OCI-LY3 (cell line): ENCODE measurements around the gene ABCA2.

Experiments
- H2AFZ ChIP-seq: fragments of 200-600, 300-600 bp; shearing (Covaris generic); 2 replicates; pipeline ENCODE4 v1.6.0; 2014; ENCODE audit warnings: antibody characterized with exemption, low read depth, low read length
- H3K27ac ChIP-seq: fragments of 200-600, 300-600 bp; sonication (generic); 2 replicates; pipeline ENCODE4 v1.5.1; 2014; ENCODE audit warnings: mild to moderate bottlenecking, low read length, moderate library complexity, mixed read lengths
- H3K27me3 ChIP-seq: fragments of 200-600, 300-600 bp; sonication (generic); 2 replicates; pipeline ENCODE4 v1.6.1; 2014; ENCODE audit warnings: low read depth, low read length, mixed read lengths
- H3K36me3 ChIP-seq: fragments of 200-600, 300-600 bp; sonication (generic); replicated peaks from 2 replicates; pipeline ENCODE3; 2014; ENCODE audit warnings: low read depth, low read length, mixed read lengths
- H3K4me1 ChIP-seq: fragments of 300-600, 200-600 bp; sonication (generic); 2 replicates; pipeline ENCODE4 v1.6.1; 2014; ENCODE audit warnings: low read length, mixed read lengths
- H3K4me2 ChIP-seq: fragments of 200-600, 300-600 bp; sonication (generic); 2 replicates; pipeline ENCODE4 v1.6.1; 2014; ENCODE audit warnings: low read length, mixed read lengths
- H3K4me3 ChIP-seq: fragments of 300-600, 200-600 bp; sonication (generic); 2 replicates; pipeline ENCODE4 v1.5.1; 2014; ENCODE audit warnings: antibody characterized with exemption, mild to moderate bottlenecking, low read length, moderate library complexity
- H3K79me2 ChIP-seq: fragments of 300-600, 200-600 bp; shearing (Covaris generic); 2 replicates; pipeline ENCODE4 v1.6.1; 2014; ENCODE audit warnings: mild to moderate bottlenecking, low read length, mixed read lengths
- H3K9ac ChIP-seq: fragments of 300-600, 200-600 bp; shearing (Covaris generic); 2 replicates; pipeline ENCODE4 v1.6.0; 2014; ENCODE audit warnings: mild to moderate bottlenecking, low read length, moderate library complexity
- H3K9me3 ChIP-seq: fragments of 200-600, 300-600 bp; shearing (Covaris generic); 2 replicates; pipeline ENCODE4 v1.6.1; 2014; ENCODE audit warnings: low read length, mixed read lengths; ENCODE audit not compliant: insufficient read depth
- H4K20me1 ChIP-seq: fragments of 200-600, 300-600 bp; sonication (generic); 2 replicates; pipeline ENCODE4 v1.6.1; 2016; ENCODE audit warnings: low read length, mixed read lengths; ENCODE audit not compliant: insufficient read depth
- EZH2phosphoT487 ChIP-seq: fragments of 200-600 bp; shearing (Covaris generic); IDR thresholded peaks from 2 replicates; pipeline ENCODE4 v1.6.1; 2018; ENCODE audit warnings: antibody characterized with exemption, mixed run types, low read depth
- TF ChIP-seq, protein P1 (sequence below): fragments of 200-600, 300-600 bp; sonication (generic); IDR thresholded peaks from 2 replicates; pipeline ENCODE4 v1.5.1; 2014; ENCODE audit warnings: antibody characterized with exemption, low read length, low read depth

ABCA2 gene

DNA sequence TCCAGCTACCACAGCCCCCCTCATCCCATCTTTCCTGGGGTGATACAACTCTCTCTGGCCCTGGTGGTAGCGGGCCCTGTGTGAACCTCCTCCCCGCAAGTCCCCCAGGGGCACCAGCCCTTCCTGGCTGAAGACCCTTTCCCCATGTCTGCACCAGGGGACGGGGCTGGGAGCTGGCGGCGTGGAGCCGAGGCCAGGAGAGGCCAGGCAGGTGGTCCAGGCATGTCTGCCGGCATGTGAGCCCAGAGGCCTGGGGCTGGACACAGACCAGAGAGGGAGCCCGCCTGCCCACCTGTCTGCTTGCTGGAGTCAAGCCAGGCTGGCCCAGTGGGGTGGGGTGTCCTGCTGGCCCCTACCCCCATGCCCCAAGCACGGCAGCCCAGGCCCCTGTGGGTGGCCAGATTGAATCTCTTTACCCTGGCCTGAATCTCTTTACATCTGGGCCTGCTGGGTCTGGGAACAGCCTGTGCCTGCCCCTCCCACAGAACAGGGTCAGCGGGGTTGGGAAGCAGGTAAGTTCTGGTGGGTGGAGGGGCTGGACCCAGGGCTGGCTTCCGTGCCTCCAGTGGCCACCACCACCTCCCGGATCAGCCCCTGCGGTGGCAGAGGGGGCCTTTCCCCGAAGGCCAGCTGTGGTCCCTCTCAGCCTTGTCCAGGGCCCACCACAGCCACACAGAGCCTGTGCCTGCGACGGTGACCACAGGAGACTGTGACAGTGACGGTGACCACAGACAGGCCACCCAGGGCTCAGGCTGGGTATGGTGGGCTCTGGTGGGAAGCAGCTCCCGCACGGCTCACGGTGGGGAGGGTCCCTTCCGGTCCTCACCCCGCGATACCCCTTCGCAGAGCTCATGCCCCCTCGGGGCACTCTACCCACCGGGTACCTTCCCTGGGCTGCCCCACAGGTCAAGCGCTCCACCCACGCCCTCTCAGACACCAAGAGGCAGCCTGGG lies 68.9 kb downstream of the ABCA2 start:
- H3K9me3 ChIP-seq, result no peaks in the 10 kb centered on the region
- no peaks in the 10 kb centered on the region for H4K20me1 ChIP-seq
- no peak overlapping the region for H3K4me2 ChIP-seq
- H3K9ac ChIP-seq, result no peak overlapping the region
- H3K4me1 ChIP-seq, result no peaks in the 10 kb centered on the region
- H3K36me3 ChIP-seq, result no peaks in the 10 kb centered on the region
- no peak overlapping the region for H2AFZ ChIP-seq
- no peaks in the 10 kb centered on the region; the same call in 1 of the 2 replicates for H3K27me3 ChIP-seq
- H3K4me3 ChIP-seq, result no peak overlapping the region
- H3K79me2 ChIP-seq, result no peaks in the 10 kb centered on the region
- TF ChIP-seq, protein P1, sequence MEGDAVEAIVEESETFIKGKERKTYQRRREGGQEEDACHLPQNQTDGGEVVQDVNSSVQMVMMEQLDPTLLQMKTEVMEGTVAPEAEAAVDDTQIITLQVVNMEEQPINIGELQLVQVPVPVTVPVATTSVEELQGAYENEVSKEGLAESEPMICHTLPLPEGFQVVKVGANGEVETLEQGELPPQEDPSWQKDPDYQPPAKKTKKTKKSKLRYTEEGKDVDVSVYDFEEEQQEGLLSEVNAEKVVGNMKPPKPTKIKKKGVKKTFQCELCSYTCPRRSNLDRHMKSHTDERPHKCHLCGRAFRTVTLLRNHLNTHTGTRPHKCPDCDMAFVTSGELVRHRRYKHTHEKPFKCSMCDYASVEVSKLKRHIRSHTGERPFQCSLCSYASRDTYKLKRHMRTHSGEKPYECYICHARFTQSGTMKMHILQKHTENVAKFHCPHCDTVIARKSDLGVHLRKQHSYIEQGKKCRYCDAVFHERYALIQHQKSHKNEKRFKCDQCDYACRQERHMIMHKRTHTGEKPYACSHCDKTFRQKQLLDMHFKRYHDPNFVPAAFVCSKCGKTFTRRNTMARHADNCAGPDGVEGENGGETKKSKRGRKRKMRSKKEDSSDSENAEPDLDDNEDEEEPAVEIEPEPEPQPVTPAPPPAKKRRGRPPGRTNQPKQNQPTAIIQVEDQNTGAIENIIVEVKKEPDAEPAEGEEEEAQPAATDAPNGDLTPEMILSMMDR, result no peak
- no peak for TF ChIP-seq EZH2phosphoT487
- H3K27ac ChIP-seq, result no peak overlapping the region

DNA sequence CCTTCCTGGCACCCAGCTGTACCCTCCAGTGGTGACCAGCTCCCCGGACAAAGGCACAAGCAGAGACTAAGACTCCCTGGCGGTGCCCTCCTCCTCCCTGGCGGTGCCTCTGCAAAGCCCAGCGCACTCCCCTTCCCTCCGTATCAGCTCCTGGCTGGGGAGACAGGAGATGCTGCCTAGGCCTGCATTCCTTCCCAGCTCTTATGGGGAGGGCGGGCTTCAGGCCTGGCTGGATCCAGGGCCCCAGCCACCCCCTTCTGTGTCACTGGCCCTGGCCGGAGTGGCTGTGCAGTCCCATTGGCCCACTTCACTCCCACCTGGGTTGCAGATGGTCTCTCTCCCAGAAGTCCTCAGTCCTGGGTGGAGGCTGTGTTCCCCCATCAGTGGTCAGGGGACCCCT lies 69.6 kb downstream of the ABCA2 start:
- H3K9me3 ChIP-seq, result no peaks in the 10 kb centered on the region
- H3K4me2 ChIP-seq, result no peak overlapping the region
- no peaks in the 10 kb centered on the region for H3K36me3 ChIP-seq
- H3K4me3 ChIP-seq, result no peak overlapping the region
- no peaks in the 10 kb centered on the region for H4K20me1 ChIP-seq
- H3K79me2 ChIP-seq, result no peaks in the 10 kb centered on the region
- H3K4me1 ChIP-seq, result no peaks in the 10 kb centered on the region
- no peak overlapping the region for H3K27ac ChIP-seq
- TF ChIP-seq, protein P1, result no peak
- no peak for TF ChIP-seq EZH2phosphoT487
- no peaks in the 10 kb centered on the region; the same call in 1 of the 2 replicates for H3K27me3 ChIP-seq
- H2AFZ ChIP-seq, result no peak overlapping the region
- H3K9ac ChIP-seq, result no peak overlapping the region

DNA sequence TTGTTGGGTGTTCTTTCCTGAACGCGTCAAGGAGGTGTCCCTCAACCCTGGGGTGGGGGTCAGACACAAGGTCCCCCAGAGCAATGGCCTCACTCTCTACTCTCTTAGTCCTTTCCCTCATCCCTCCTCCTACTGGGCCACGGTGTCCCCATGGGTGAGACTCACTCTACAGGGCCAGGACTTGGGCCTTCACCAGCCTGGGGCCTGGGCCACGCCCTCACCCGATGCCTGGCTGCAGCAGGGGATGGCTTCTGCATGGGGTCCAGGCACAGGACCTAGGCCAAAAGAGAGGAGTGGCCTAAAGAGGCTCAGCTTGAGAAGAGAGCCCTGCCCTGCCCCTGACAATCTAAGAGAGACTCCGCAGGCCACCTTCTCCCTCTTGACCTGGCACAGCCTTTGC lies 70.1 kb downstream of the ABCA2 start:
- Histone ChIP-seq H3K4me1 (no peaks in the 10 kb centered on the region), H3K36me3 (no peaks in the 10 kb centered on the region), H3K4me2 (no peak overlapping the region), H3K4me3 (no peak overlapping the region), H3K9me3 (no peaks in the 10 kb centered on the region), H3K27ac (no peak overlapping the region), H3K9ac (no peak overlapping the region), H3K27me3 (no peaks in the 10 kb centered on the region; the same call in 1 of the 2 replicates), H2AFZ (no peak overlapping the region), H3K79me2 (no peaks in the 10 kb centered on the region), H4K20me1 (no peaks in the 10 kb centered on the region)
- no peak for TF ChIP-seq EZH2phosphoT487
- TF ChIP-seq, protein P1, result no peak

DNA sequence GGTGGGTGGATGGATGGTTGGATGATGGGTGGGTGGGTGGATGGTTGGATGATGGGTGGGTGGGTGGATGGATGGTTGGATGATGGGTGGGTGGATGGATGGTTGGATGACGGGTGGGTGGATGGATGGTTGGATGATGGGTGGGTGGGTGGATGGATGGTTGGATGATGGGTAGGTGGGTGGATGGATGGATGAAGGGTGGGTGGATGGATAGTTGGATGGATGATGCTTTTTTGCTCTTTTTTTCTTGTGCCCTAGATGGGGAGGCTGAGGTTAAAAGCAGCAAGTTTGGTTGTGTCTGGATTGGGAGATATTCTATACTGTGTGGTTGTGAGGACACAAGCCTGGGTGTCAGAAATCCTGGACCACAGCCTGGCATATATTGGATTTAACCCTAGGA lies 70.6 kb downstream of the ABCA2 start:
- H3K79me2 ChIP-seq, result no peaks in the 10 kb centered on the region
- no peaks in the 10 kb centered on the region for H4K20me1 ChIP-seq
- TF ChIP-seq, protein P1, result no peak
- no peak for TF ChIP-seq EZH2phosphoT487
- H3K27ac ChIP-seq, result no peak overlapping the region
- H3K27me3 ChIP-seq, result no peaks in the 10 kb centered on the region; the same call in 1 of the 2 replicates
- H2AFZ ChIP-seq, result no peak overlapping the region
- no peak overlapping the region for H3K9ac ChIP-seq
- H3K4me2 ChIP-seq, result no peak overlapping the region
- no peaks in the 10 kb centered on the region for H3K4me1 ChIP-seq
- H3K36me3 ChIP-seq, result no peaks in the 10 kb centered on the region
- H3K9me3 ChIP-seq, result no peaks in the 10 kb centered on the region
- H3K4me3 ChIP-seq, result no peak overlapping the region
